NCI-H1417 (cell line): ENCODE results near the gene WHRN.

Experiments
- DNase-seq, 3 experiments: peaks; one replicate each; lab custom pipeline; 2025; lab: John Stamatoyannopoulos, UW

WHRN gene

DNA sequence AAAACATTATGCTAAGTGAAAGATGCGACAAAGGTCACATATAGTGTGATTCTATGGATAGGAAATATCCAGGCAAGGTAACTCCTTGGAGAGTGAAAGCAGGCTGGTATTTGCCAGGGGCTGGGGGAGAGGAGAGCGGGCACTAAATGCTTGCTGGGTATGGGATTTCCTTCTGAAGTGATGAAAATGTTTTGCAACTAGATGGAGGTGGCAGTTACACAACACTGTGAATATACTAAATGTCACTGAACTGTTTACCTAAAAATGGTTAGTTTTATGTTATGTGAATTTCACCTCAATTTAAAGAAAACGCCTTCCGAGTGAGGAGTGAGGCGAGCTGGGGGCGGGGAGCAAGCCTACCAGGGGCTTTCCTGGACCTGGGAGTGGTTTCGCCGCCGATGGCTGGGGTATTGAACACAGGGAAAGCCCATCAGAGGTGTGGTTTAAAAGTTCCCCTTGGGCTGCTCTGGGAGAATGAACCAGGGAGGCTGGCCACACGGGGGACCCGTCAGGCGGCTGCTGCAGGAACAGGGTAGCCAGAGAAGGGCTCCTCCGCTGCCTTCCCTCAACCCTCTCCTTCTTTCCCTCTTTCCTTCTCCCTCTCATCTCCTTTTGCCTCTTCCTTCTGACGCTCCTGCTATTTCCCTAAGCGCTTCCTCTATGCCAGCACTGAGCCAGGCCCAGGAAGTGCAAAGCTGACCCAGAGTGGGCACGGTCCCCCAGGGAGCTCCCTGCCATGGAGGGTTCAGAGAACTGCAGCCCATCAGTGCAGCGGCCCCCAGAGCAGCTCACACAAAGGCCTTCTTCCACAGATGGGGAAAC, 122.4 kb downstream of the WHRN start:
- DNase-seq: no peak

DNA sequence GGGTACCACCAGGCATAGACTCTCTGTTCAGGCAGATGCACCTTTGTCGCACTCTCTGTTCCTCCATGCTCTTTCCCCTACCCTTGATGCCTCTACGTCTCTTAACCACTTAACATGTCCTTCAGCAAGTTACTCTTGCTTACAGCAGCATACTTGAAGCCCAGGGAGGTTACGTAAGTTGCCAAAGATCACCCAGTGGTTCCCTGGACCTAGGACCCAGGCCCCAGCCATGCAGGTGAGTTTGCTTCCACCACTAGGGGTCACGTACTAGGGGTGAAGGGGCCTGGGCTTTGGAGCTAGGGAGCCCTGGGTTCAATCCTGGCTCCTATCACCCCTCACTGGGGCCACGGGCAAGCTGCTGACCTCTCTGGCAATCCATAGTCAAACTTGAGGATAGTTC, 126.4 kb downstream of the WHRN start:
- DNase-seq: no peak

DNA sequence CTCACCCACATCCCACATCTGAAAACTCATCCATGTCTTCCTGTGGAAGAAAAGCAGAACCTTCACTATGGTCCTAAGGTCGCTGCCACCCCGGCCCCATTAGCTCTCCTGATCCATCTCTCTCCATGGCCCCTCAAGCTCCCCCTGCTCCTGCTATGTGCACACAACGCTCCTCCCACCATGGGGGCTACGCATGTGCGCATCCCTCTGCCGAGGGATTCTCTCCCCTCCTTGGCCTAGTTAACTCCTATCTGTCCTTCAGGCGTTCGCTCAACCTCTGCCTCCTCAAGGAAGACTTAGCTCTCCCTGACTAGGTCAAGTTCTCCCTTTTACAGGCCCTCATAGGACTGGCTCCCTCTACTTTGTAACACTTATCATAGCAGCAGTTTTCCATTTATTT, 127.3 kb downstream of the WHRN start:
- no peak for DNase-seq

DNA sequence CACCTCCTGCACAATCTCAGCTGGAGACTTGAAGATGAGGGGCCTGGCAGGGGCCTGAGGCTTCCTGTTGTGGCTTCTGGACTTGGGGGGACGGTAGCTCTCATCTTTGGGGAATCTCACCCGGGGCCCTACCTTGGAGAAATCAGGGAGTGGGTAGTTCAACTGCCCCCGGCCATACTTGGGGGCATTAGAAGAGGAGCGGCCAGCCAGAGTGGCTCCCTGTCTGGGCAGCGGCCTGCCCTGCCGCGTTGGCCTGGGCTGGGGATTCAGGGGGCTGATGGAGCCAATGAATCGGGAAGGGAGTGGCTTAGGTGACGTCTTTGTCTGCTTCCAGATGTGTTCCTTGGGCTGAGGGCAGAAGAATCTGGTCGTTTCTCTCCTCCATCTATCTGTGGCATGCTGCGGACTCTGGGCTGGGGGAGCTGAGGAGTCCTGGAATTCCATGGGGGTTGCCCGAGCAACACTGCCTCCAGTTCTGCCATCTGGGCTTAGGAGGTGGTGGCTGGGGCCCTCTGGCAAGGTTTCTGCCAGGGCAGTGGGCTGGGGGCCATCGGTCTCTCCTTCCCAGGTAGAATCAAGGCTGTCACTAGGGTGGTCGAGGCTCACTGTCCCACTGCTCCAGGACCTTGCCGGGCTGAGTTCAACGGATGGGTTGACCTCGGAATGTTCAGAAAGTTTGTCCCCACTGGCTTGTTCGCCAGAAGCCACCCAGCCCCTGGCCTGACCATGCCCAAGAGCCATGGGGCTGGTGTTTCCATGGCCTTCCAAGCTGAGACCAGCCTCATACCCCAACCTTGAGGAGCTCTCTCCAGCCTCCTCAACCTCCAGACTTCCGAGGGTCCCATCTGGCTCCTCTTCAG, 128.5 kb downstream of the WHRN start:
- DNase-seq: no peak

DNA sequence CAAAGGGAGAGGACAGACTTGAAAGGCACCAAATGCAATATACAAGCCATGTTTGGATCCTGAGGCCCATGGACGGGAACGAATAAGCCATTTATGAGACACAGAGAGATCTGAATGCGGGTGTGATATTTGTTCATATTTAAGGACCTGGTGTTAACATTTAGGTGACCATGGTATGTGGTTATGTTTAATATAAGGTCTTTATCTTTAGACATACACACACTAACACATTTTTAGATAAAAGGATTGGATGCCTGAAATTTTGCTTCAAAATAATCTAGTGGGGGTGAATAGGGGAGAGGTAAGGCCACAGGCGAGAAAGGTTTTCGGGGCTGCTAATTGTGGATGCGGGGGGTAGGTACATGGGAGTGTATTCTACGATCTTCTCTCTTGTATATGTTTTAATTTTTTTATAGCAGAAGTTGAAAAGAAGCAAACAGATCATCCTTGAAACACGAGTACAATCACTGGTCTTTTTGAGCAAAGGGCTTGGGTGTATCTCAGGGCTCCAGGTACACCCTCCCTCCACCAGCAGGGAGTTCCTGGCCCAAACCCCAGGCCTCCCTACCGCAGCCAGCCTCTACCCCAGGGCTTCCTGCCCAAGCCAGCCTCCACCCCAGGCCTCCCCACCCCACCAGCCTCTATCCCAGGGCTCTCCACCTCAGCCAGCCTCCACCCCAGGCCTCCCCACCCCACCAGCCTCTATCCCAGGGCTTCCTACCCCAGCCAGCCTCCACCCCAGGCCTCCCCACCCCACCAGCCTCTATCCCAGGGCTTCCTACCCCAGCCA, 129.7 kb downstream of the WHRN start:
- no peak for DNase-seq

DNA sequence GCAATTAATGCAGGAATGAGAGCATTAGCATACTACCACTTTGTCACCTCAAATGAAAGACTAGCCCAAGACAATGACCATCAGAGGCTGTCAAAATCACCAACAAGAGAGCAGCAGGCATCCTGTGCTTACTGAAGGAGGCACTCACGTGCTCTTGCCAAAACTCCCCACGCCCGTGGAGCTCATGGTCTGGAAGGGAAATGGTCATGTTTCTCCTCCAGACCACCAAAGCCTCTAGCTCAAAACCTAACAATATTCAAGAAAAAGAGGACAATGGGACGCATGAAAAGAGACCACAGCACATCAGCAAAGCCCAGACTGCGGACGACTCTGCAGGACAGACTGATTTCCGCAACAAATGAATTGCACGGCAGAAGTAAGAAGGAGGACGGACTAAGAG, 130.3 kb downstream of the WHRN start:
- no peak for DNase-seq

DNA sequence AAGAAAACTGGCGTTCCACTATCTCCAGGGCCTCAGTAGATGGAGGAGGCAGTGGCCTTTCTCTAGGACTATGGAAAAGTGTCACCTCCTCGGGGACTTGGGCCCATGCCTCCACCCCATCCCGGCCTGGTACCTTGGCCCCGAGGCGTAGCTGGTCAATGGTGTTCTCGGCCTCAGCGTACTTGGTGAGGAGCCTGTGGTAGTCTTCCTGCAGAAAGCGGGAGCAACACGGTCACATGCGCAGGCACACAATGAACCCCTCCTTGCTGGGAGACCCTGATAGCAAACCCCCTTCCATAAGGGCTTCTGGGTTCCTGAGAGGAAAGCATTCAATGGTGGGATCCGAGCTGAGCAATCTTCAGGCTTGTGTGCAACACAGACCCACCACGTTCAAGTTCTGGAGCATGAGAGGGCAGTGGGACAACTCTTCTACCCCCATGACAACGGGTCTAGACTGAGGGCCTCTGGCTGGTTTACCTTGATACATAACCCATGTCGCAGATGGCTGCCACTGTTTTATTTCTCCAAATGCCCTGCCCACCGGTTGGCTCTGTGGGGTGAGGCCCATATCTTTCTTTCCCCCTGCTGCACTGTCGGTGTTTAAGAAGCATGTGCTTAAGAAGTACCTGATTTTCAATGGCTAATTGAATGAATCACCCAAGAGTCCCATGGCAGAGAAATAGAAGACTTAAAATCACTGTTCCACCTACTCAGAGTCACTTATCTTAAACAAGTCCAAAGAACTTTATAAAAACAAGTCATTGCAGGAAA, 131.1 kb downstream of the WHRN start:
- no peak for DNase-seq

DNA sequence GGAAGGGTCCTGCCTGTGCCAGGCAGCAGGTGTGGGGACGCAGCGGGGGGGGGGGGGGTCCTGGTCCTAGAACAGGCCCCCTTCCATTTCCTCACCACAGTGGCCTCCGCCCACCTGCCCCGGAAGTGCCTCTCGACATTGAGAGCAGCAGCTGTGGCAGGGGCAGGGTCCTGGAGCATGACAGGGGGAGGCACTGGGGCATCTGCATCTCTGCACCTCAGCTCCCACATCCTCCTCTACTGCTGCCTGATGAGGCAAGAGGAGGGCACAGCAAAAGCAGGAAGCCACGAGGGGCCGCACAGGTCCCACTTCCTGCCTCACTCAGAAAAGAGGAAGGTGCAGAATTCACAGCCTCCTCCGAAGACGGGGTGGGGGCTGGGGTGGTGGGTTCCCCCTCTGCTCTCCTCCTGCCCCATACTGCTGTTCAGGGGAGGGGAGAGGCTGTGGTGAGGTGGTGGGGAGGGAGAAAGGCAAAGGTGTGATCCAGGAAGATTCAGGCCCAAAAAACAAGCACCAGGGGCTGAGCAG, 132.3 kb downstream of the WHRN start:
- DNase-seq: no peak

DNA sequence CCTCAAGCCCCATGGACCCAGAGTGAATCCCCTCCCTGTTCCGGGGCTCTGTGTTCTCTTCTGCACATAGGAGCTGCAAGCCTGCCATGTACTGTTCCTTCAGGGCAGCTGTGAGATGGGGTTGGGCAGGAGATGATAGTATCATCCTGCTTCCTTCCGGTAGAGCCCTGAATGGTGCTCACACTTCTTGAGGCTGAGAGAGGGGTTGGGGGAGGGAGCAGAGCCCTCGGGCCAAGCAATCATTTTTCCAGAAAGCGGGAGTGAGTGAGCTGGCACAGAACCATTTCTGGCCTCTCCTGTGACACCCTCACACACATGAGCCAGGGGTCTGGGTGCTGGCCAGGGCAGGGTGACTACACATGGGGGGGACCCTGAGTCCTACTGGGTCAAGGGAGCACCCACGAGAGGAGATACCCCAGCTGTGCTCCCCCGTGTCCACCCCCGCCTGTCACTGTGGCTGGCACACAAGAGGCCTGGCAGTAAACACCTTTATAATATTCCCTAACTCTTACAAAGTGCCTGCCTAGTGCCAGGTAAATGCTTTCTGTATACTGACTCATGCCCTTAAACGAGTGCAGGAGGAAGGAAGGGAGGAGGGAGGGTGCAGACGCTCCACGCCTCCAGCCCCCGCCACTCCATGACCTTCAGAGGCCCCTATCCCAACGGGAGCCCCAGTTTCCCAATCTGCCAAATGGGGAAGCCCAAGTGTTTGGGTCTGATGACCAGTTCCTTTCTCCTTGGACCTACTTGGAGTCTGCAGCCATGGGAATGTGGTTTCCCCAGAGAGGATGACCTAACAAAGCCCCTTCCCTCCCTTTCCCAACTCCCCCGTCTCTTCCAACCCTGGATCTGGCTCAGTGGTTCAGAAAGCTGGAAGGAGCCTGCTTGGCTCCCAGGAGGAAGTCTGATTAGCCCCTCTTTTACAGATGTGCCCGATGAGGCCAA, 133.0 kb downstream of the WHRN start:
- DNase-seq: no peak

DNA sequence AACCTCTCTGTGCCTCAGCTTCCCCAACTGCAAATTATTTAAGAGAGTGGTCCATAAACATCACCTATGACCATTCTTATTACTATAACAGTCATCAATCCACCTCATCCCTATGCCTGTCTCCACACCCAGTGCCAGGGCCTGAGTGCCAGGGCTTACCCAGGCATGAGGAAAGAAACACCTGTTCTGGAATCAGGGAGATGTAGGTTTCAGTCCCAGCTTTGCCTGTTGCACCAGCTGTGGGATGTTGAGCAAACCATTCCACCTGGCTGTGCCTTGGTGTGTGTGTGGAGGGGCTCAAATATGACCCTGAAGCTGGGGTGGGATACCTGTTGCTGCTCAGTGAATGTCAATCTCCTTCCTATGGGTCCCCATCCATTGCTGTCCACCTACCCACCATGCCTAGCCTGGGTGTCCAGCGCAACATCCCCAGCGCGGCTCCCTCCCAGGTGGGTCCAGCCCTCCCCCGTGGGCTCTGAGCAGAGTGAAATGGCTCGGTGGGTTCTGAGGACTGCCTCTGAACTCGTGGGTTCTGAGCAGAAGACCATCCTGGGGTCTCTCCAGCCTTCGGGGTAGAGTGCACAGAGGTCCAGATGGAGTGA, 133.8 kb downstream of the WHRN start:
- DNase-seq: no peak

DNA sequence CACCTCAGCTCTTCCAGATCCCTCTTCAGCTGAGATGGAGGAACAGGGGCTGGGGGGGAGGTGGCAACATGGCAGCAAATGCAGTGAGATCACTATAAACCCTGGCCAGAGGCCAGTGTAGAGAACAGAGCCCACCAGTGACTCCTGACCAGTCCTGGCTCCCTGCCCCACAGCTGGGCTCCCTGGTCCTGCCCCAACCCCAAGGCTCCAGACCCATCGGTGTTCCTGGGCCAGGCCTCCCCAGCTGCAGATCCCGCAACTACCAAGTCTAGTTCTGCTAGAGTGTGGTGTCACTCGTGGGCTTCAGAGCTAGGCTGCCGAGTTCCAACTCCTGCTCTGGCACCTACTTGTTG, 134.3 kb downstream of the WHRN start:
- DNase-seq: no peak

DNA sequence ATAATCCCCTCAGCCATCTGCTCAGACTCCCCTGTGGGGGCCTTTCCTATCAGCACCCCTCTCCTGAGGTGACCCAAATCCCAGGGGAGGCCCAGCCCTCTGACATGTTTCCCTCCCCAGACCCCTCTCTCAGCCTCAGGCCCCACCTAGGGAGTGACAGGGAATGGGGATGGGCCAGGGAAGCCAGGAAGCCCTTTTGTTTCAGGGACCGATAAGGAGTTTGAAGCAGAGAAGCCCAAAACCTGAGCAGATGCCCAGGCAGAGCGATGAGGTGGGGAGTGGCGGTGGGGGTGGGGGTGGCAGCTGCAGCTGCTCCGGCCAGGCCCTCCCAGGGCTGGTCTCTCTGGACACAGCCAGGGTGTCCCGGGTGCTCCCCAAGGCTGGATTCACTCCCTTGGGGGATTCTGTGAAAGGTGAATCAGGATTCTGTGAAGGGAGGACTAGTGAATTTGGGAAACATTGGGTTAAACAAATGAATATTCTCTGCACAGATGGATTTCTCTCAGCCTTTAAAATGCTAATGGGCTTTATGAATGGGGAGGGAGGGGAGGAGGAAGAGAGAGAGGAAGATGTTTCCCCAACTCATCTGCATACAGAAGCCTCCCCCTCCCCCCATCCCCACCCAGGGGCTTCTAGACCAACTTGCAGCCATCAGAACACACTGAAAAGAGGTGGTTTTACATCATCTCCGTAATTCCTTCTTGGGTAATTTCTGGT, 134.9 kb downstream of the WHRN start:
- no peak for DNase-seq

DNA sequence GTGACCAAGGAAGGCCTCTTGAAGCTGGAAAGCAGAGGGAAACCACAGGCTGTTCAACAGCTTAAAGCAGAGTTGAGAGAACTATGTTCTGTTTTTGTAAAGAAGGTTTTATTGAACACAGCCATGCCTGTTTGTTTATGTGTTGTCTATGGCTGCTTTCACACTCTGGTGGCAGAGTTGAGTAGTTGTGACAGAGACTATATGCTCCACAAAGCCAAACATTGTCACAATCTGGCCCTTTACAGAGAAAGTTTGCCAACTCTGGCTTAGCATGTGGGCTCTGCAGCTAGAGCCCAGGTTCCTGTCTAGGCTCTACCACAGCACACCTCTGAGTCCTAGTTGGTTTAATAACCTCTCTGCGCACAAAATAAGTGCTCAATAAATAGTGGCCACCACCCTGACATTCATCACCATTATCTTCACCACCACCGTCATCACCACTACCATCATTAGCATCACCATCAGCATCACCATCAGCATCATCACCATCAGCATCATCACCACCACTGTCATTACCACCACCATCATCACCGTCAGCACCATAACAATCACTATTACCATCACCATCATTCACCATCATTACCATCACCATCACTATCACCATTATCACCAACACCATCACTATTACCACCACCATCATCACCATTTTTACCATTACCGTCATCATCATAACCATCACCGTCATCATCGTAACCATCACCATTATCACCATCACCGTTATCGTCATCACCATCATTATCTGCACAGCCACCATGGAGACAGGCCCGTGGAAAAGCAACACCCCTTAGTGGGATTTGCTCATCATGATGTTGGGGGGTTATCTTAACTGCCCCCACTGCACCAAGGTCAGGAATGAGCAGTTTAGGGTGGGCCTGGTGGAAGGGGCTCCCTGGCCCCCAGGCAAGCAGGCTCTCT, 135.8 kb downstream of the WHRN start:
- no peak for DNase-seq

DNA sequence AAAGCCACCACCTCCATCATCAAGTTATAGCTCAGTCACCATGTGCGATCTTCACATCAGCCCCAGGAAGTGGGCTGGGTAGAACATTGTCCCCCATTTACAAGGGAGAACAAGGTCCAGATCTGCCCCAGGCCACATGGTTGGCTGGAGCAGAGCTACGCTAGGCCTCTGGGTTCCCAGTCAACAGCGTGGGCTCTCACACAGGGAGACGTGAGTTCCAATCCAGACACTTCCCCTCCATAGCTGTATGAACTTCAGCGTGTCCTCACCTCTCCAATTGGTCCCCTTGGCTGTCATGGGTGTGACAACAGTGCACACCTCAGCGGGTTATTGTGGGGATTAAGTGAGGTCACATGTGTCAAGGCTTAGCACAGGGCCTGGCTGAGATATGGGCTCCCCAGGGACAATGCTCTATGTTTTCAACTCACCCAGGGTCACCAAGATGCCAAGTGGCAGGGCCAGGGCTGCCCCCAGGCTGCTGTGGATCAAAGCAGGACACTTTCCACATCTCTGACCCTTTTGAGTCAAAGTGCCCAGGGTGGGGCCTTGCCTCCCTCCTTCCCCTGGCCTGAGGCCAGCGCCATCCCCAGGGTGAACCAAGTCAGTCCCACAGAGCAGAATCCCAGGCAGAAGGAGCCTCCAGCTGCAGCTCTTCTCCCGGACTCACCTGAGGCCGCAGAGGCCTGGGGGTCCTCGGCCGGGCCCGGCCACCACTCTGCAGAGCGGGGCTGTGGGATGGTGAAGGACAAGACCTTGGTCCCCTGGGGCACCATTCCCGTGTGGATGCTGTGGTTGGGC, 137.3 kb downstream of the WHRN start:
- DNase-seq: no peak

DNA sequence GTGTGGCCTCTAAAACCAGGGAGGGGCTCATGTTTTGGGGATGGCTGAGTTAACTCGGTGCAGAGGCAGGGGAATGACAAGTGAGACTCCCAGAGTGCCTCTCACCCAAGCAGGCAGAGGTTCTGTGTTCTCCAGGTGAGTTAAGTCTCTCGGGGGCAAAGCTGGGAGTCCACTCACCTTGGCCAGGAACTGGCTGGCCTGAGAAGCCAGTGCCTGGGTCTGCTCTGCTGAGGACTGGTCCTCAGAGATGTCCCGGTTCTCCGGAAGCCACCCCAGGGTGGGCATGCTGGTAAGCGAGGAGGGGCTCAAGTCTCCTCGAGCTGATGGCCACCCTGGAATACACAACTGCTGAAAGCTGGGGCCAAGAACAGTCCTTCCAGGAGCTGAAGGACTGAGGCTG, 137.9 kb downstream of the WHRN start:
- no peak for DNase-seq

DNA sequence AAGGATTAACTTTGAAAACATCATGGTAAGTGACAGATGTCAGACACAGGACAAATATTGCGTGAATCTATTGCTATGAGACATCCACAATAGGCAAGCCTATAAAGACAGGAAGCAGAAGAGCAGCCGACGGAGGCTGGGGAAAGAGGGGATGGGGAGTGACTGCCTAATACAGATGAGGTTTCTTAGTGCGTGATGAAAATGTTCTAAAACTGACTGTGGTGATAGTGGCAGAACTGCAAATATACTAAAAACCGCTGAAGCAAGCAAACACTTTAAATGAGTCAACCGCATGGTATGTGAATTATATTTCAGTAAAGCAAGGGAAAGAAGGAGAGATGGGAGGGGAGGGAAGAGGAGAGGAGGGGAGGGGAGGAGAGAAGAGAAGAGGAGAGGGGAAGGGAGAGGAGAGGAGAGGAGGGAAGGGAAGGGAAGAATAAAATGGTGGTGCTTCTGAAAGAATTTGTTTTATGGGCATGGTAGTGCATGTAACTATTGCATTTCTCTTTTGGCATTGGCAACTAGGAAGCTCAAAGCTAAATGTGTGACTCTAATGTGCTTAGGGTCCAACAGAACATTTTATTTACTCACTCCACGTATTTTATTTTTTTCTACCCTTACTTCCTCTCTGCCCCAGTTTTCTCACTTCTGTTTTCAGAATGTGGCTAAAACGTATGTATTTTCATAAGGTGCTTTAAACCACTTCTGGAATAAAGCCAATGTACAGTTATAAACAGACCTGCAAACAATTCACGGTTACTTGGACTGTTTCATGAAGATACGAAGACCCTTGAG, 138.7 kb downstream of the WHRN start:
- DNase-seq: no peak

DNA sequence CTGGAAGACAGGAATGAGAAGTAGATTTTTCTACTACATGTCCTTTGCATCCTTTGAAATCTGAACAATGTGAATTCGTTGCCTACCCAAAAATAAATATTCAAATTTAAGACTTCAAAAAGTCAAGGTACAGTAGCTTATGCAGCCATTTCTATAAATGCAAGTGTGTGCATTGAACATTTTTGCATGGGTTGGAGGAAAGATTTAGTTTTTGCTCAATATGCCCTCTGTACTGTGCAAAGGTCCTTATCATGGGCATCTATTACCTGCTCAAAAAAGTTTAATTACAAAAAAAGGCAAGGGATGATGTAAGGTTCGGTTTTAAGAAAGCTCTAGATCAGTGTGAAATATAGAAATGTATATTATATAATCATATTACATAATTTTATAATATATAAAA, 140.1 kb downstream of the WHRN start:
- DNase-seq: no peak
